Panc1 (cell line): ENCODE data around the gene S100B.

Experiments
- POLR2AphosphoS5 ChIP-seq: IDR thresholded peaks from 2 replicates; pipeline ENCODE4 v1.6.1; 2012; ENCODE audit warnings: mild to moderate bottlenecking, low read depth, low read length, moderate library complexity
- SIN3A ChIP-seq: IDR thresholded peaks from 2 replicates; pipeline ENCODE4 v1.6.1; 2012; ENCODE audit warnings: low read depth, mild to moderate bottlenecking, low read length, moderate library complexity, borderline replicate concordance; ENCODE audit not compliant: insufficient read depth
- TCF7L2 ChIP-seq: IDR thresholded peaks from 2 replicates; pipeline ENCODE4 v1.6.1; 2011; ENCODE audit warnings: mild to moderate bottlenecking, low read depth, low read length, inconsistent platforms
- TF ChIP-seq, protein P1 (sequence below): fragments of 450-650 bp; IDR thresholded peaks from 2 replicates; pipeline ENCODE4 v1.5.1; 2017; ENCODE audit warnings: mild to moderate bottlenecking
- TF ChIP-seq, protein P2 (sequence below), 2 experiments: IDR thresholded peaks; 2 replicates each; pipeline ENCODE4 v1.6.1; 2011 to 2012; ENCODE audit warnings: low read depth in 2 of 2, control low read depth in 1 of 2, low read length in 1 of 2, mild to moderate bottlenecking in 1 of 2, moderate library complexity in 1 of 2; ENCODE audit not compliant: insufficient read depth in 1 of 2

DNA sequence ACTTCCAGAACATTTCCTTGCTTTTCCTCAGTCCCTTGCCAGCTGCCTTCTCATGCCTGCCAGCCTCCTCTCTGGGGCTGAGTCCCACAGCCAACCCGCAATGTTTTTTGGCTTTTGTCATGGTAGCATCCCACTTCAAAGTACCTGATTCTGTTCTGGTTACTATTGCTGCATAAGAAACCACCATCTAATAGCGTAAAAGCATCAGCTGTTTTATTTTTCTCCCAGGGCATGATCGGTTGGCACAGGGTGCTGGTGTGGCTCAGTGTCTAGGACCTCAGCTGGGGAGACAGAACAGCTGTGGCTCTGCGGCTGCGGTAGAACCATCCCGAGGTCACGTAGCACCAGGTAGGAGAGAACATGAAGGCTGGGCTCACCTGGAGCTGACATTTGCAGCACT is 21.7 kb upstream of the S100B start:
- TF ChIP-seq, protein P1, sequence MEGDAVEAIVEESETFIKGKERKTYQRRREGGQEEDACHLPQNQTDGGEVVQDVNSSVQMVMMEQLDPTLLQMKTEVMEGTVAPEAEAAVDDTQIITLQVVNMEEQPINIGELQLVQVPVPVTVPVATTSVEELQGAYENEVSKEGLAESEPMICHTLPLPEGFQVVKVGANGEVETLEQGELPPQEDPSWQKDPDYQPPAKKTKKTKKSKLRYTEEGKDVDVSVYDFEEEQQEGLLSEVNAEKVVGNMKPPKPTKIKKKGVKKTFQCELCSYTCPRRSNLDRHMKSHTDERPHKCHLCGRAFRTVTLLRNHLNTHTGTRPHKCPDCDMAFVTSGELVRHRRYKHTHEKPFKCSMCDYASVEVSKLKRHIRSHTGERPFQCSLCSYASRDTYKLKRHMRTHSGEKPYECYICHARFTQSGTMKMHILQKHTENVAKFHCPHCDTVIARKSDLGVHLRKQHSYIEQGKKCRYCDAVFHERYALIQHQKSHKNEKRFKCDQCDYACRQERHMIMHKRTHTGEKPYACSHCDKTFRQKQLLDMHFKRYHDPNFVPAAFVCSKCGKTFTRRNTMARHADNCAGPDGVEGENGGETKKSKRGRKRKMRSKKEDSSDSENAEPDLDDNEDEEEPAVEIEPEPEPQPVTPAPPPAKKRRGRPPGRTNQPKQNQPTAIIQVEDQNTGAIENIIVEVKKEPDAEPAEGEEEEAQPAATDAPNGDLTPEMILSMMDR, result no peak
- no peak for TF ChIP-seq POLR2AphosphoS5
- no peak for TF ChIP-seq SIN3A
- TF ChIP-seq, protein P2, sequence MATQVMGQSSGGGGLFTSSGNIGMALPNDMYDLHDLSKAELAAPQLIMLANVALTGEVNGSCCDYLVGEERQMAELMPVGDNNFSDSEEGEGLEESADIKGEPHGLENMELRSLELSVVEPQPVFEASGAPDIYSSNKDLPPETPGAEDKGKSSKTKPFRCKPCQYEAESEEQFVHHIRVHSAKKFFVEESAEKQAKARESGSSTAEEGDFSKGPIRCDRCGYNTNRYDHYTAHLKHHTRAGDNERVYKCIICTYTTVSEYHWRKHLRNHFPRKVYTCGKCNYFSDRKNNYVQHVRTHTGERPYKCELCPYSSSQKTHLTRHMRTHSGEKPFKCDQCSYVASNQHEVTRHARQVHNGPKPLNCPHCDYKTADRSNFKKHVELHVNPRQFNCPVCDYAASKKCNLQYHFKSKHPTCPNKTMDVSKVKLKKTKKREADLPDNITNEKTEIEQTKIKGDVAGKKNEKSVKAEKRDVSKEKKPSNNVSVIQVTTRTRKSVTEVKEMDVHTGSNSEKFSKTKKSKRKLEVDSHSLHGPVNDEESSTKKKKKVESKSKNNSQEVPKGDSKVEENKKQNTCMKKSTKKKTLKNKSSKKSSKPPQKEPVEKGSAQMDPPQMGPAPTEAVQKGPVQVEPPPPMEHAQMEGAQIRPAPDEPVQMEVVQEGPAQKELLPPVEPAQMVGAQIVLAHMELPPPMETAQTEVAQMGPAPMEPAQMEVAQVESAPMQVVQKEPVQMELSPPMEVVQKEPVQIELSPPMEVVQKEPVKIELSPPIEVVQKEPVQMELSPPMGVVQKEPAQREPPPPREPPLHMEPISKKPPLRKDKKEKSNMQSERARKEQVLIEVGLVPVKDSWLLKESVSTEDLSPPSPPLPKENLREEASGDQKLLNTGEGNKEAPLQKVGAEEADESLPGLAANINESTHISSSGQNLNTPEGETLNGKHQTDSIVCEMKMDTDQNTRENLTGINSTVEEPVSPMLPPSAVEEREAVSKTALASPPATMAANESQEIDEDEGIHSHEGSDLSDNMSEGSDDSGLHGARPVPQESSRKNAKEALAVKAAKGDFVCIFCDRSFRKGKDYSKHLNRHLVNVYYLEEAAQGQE (IDR thresholded peaks at IDR 0.05; ENCODE audit: insufficient read depth in 1 of 2, low read depth in 2 of 2, low read length in 1 of 2), result no peak
- no peak for TF ChIP-seq TCF7L2
